ENCODE data around the gene ALDH5A1.

Gene ALDH5A1

DNA sequence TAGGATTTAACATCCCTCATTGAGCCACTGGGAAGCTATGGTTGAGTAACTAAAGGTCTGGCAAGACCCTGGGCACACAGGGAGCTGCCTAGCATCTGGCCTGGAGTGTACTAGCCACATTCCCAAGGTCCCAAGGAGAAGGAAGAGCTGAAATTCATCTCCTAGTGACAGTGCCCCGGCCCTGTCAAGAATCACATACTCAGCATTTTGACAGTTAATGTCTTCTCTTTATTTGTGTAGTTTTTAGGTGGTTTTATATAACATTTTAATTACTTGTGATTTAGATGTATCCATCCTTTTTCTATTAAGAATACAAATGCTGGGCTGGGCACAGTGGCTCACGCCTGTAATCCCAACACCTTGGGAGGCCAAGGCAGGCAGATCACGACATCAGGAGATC is 40.4 kb downstream of the ALDH5A1 start:
- Histone ChIP-seq H3K36me3 (ENCODE audit: low read depth) (no peaks in the 10 kb centered on the region), H3K9me3 (ENCODE audit: severe bottlenecking) (no peaks in the 10 kb centered on the region)

GRCh38 chr6:24536466-24536865 is 41.7 kb downstream of the ALDH5A1 start:
- TF ChIP-seq, protein P1, sequence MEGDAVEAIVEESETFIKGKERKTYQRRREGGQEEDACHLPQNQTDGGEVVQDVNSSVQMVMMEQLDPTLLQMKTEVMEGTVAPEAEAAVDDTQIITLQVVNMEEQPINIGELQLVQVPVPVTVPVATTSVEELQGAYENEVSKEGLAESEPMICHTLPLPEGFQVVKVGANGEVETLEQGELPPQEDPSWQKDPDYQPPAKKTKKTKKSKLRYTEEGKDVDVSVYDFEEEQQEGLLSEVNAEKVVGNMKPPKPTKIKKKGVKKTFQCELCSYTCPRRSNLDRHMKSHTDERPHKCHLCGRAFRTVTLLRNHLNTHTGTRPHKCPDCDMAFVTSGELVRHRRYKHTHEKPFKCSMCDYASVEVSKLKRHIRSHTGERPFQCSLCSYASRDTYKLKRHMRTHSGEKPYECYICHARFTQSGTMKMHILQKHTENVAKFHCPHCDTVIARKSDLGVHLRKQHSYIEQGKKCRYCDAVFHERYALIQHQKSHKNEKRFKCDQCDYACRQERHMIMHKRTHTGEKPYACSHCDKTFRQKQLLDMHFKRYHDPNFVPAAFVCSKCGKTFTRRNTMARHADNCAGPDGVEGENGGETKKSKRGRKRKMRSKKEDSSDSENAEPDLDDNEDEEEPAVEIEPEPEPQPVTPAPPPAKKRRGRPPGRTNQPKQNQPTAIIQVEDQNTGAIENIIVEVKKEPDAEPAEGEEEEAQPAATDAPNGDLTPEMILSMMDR (IDR thresholded peaks at IDR 0.05; ENCODE audit: poor library complexity, severe bottlenecking): no peak

More for the DNA sequence above, 40.4 kb downstream of the ALDH5A1 start:
- ATAC-seq (ENCODE audit: low read depth) (no peak), DNase-seq (ENCODE audit: low spot score) (no peak)
- Histone ChIP-seq H3K27me3 (ENCODE audit: insufficient read depth, poor library complexity, severe bottlenecking) (no peaks in the 10 kb centered on the region), H3K4me3 (ENCODE audit: severe bottlenecking) (no peak overlapping the region), H3K27ac (ENCODE audit: poor library complexity, severe bottlenecking) (no peak overlapping the region), H3K4me1 (ENCODE audit: insufficient read depth, poor library complexity, severe bottlenecking) (peaks cover 17% of the 10 kb centered on the region)
- TF ChIP-seq, protein P1 (IDR thresholded peaks at IDR 0.05; ENCODE audit: poor library complexity, severe bottlenecking): no peak

DNA sequence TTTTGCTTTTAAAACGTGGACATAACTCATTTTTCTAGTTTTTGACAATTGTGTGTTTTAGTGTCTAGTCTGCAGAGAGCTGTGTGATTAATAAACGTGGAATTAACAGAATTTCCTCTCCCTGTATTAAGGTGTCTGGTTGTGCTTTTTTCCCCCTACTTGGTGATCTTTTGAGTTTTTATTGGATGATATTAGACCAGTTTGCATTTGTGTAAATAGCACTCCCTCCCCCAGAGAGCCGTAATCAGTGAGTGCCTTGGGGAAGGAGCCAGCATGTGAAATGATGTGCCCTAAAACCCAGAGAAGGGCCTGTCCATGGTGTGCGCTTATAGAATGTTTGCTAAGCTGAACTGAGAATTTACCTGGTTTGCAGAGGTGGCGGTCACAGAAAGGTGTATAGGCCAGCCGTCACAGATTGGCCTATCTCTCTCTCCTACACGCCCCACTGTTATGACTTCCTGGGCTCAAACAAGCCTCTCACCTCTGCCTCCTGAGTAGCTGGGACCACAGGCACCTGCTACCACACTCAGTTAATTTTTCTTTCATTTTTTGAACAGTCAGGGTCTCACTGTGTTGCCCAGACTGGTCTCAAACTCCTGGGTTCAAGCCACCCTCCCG is 42.4 kb downstream of the ALDH5A1 start:
- Histone ChIP-seq H3K27ac (ENCODE audit: poor library complexity, severe bottlenecking) (peak overlapping the region; percentile 51), H3K4me1 (ENCODE audit: insufficient read depth, poor library complexity, severe bottlenecking) (peaks cover 17% of the 10 kb centered on the region), H3K9me3 (ENCODE audit: severe bottlenecking) (no peaks in the 10 kb centered on the region), H3K36me3 (ENCODE audit: low read depth) (no peaks in the 10 kb centered on the region), H3K27me3 (ENCODE audit: insufficient read depth, poor library complexity, severe bottlenecking) (no peaks in the 10 kb centered on the region), H3K4me3 (ENCODE audit: severe bottlenecking) (no peak overlapping the region)
- TF ChIP-seq, protein P1 (IDR thresholded peaks at IDR 0.05; ENCODE audit: poor library complexity, severe bottlenecking): no peak
- DNase-seq (ENCODE audit: low spot score): no peak
- peak; percentile 66 for ATAC-seq (ENCODE audit: low read depth)

More at GRCh38 chr6:24536466-24536865, 41.7 kb downstream of the ALDH5A1 start:
- Histone ChIP-seq H3K4me3 (ENCODE audit: severe bottlenecking) (no peak overlapping the region), H3K9me3 (ENCODE audit: severe bottlenecking) (no peaks in the 10 kb centered on the region), H3K4me1 (ENCODE audit: insufficient read depth, poor library complexity, severe bottlenecking) (peaks cover 17% of the 10 kb centered on the region), H3K27ac (ENCODE audit: poor library complexity, severe bottlenecking) (peak overlapping the region; percentile 51), H3K36me3 (ENCODE audit: low read depth) (no peaks in the 10 kb centered on the region), H3K27me3 (ENCODE audit: insufficient read depth, poor library complexity, severe bottlenecking) (no peaks in the 10 kb centered on the region)
- ATAC-seq (ENCODE audit: low read depth): no peak
- no peak for DNase-seq (ENCODE audit: low spot score)

- no peak overlapping the region for H3K4me3 ChIP-seq (ENCODE audit: severe bottlenecking)
- peak overlapping the region; percentile 51 for H3K27ac ChIP-seq (ENCODE audit: poor library complexity, severe bottlenecking)
- DNase-seq (ENCODE audit: low spot score): no peak
- ATAC-seq (ENCODE audit: low read depth): peak; percentile 90
- H3K36me3 ChIP-seq (ENCODE audit: low read depth): no peaks in the 10 kb centered on the region
- TF ChIP-seq, protein P1 (IDR thresholded peaks at IDR 0.05; ENCODE audit: poor library complexity, severe bottlenecking): no peak
- H3K4me1 ChIP-seq (ENCODE audit: insufficient read depth, poor library complexity, severe bottlenecking): peaks cover 17% of the 10 kb centered on the region
- no peaks in the 10 kb centered on the region for H3K9me3 ChIP-seq (ENCODE audit: severe bottlenecking)
- H3K27me3 ChIP-seq (ENCODE audit: insufficient read depth, poor library complexity, severe bottlenecking): no peaks in the 10 kb centered on the region
These were observed 43.1 kb downstream of the ALDH5A1 start for GRCh38 chr6:24537771-24538385.

- DNase-seq (ENCODE audit: low spot score): no peak
- Histone ChIP-seq H3K27me3 (ENCODE audit: insufficient read depth, poor library complexity, severe bottlenecking) (no peaks in the 10 kb centered on the region), H3K9me3 (ENCODE audit: severe bottlenecking) (no peaks in the 10 kb centered on the region), H3K4me3 (ENCODE audit: severe bottlenecking) (no peak overlapping the region), H3K36me3 (ENCODE audit: low read depth) (no peaks in the 10 kb centered on the region), H3K27ac (ENCODE audit: poor library complexity, severe bottlenecking) (no peak overlapping the region), H3K4me1 (ENCODE audit: insufficient read depth, poor library complexity, severe bottlenecking) (peaks cover 17% of the 10 kb centered on the region)
- TF ChIP-seq, protein P1 (IDR thresholded peaks at IDR 0.05; ENCODE audit: poor library complexity, severe bottlenecking): no peak
- ATAC-seq (ENCODE audit: low read depth): no peak
These were observed 44.6 kb downstream of the ALDH5A1 start for GRCh38 chr6:24539416-24539815.
